ENCODE data around the gene CFAP20DC. TPM values are rescaled to one million over a fixed set of nuclear protein-coding genes. Genes with fewer than 3 reads are reported as not detected.

The CFAP20DC gene
- total and polyA plus RNA-seq, 5 donors = 0.14 to 0.28 (median 0.18) TPM; not detected in 1

GRCh38 chr3:58743296-58743695 lies 306.5 kb downstream of the CFAP20DC start:
- 83% methylated on average over 1 of the region's 1 CpG for WGBS
- no peak for ATAC-seq

GRCh38 chr3:58742239-58742638 lies 307.6 kb downstream of the CFAP20DC start:
- Histone ChIP-seq H3K4me1 (ENCODE audit: control insufficient read depth, insufficient read depth, low read length) (no peaks in the 10 kb centered on the region), H3K9me3 (ENCODE audit: control insufficient read depth, low read length) (no peaks in the 10 kb centered on the region), H3K4me3 (ENCODE audit: low read length) (no peak overlapping the region), H3K27me3 (ENCODE audit: control insufficient read depth, insufficient read depth) (no peaks in the 10 kb centered on the region), H3K27ac (ENCODE audit: low read length) (no peak overlapping the region)
- no peak for DNase-seq
- intact Hi-C loops (cut with DNase I) = no loop called here
- WGBS = 83% methylated on average over 6 of the region's 6 CpGs
- no peak for ATAC-seq

More at GRCh38 chr3:58743296-58743695, 306.5 kb downstream of the CFAP20DC start:
- H3K27me3 ChIP-seq (ENCODE audit: control insufficient read depth, insufficient read depth) = no peaks in the 10 kb centered on the region
- no peak overlapping the region for H3K27ac ChIP-seq (ENCODE audit: low read length)
- no peak for DNase-seq
- no peaks in the 10 kb centered on the region for H3K9me3 ChIP-seq (ENCODE audit: control insufficient read depth, low read length)
- H3K4me1 ChIP-seq (ENCODE audit: control insufficient read depth, insufficient read depth, low read length) = no peaks in the 10 kb centered on the region
- intact Hi-C loops (cut with DNase I) = no loop called here
- H3K4me3 ChIP-seq (ENCODE audit: low read length) = no peak overlapping the region

GRCh38 chr3:58737644-58738043 lies 312.2 kb downstream of the CFAP20DC start:
- ATAC-seq (no peak), DNase-seq (no peak)
- WGBS = 71% methylated on average over 3 of the region's 3 CpGs
- Histone ChIP-seq H3K9me3 (ENCODE audit: control insufficient read depth, low read length) (no peaks in the 10 kb centered on the region), H3K4me1 (ENCODE audit: control insufficient read depth, insufficient read depth, low read length) (no peaks in the 10 kb centered on the region), H3K4me3 (ENCODE audit: low read length) (no peak overlapping the region), H3K27ac (ENCODE audit: low read length) (no peak overlapping the region), H3K27me3 (ENCODE audit: control insufficient read depth, insufficient read depth) (no peaks in the 10 kb centered on the region)
- intact Hi-C loops (cut with DNase I) = no loop called here

- H3K27me3 ChIP-seq (ENCODE audit: control insufficient read depth, insufficient read depth) = no peaks in the 10 kb centered on the region
- H3K4me1 ChIP-seq (ENCODE audit: control insufficient read depth, insufficient read depth, low read length) = no peaks in the 10 kb centered on the region
- no peak overlapping the region for H3K4me3 ChIP-seq (ENCODE audit: low read length)
- 82% methylated on average over 5 of the region's 5 CpGs for WGBS
- DNase-seq = no peak
- ATAC-seq = no peak
- H3K9me3 ChIP-seq (ENCODE audit: control insufficient read depth, low read length) = no peaks in the 10 kb centered on the region
- intact Hi-C loops (cut with DNase I) = no loop called here
- no peak overlapping the region for H3K27ac ChIP-seq (ENCODE audit: low read length)
These were observed 318.2 kb downstream of the CFAP20DC start for GRCh38 chr3:58731673-58732072.

- H3K27ac ChIP-seq (ENCODE audit: low read length) = no peak overlapping the region
- H3K27me3 ChIP-seq (ENCODE audit: control insufficient read depth, insufficient read depth) = no peaks in the 10 kb centered on the region
- WGBS = 93% methylated on average over 1 of the region's 1 CpG
- H3K4me3 ChIP-seq (ENCODE audit: low read length) = no peak overlapping the region
- ATAC-seq (no peak), DNase-seq (no peak)
- no peaks in the 10 kb centered on the region for H3K9me3 ChIP-seq (ENCODE audit: control insufficient read depth, low read length)
- no peaks in the 10 kb centered on the region for H3K4me1 ChIP-seq (ENCODE audit: control insufficient read depth, insufficient read depth, low read length)
- intact Hi-C loops (cut with DNase I) = no loop called here
These were observed 321.1 kb downstream of the CFAP20DC start for GRCh38 chr3:58728723-58729122.

- Histone ChIP-seq H3K27me3 (ENCODE audit: control insufficient read depth, insufficient read depth) (no peaks in the 10 kb centered on the region), H3K27ac (ENCODE audit: low read length) (no peak overlapping the region), H3K4me3 (ENCODE audit: low read length) (no peak overlapping the region), H3K4me1 (ENCODE audit: control insufficient read depth, insufficient read depth, low read length) (no peaks in the 10 kb centered on the region), H3K9me3 (ENCODE audit: control insufficient read depth, low read length) (no peaks in the 10 kb centered on the region)
- DNase-seq (no peak), ATAC-seq (no peak)
- intact Hi-C loops (cut with DNase I) = no loop called here
- 81% methylated on average over 7 of the region's 7 CpGs for WGBS
These were observed 324.4 kb downstream of the CFAP20DC start for GRCh38 chr3:58725326-58725853.

GRCh38 chr3:58724336-58724735 lies 325.5 kb downstream of the CFAP20DC start:
- 36% methylated on average over 11 of the region's 11 CpGs for WGBS
- H3K9me3 ChIP-seq (ENCODE audit: control insufficient read depth, low read length) = no peaks in the 10 kb centered on the region
- no peak overlapping the region for H3K4me3 ChIP-seq (ENCODE audit: low read length)
- no peaks in the 10 kb centered on the region for H3K4me1 ChIP-seq (ENCODE audit: control insufficient read depth, insufficient read depth, low read length)
- no peak for DNase-seq
- H3K27ac ChIP-seq (ENCODE audit: low read length) = no peak overlapping the region
- no peaks in the 10 kb centered on the region for H3K27me3 ChIP-seq (ENCODE audit: control insufficient read depth, insufficient read depth)
- intact Hi-C loops (cut with DNase I) = no loop called here
- no peak for ATAC-seq

- ATAC-seq = no peak
- H3K27me3 ChIP-seq (ENCODE audit: control insufficient read depth, insufficient read depth) = no peaks in the 10 kb centered on the region
These were observed 326.7 kb downstream of the CFAP20DC start for GRCh38 chr3:58723173-58723572.

GRCh38 chr3:58722561-58722960 lies 327.3 kb downstream of the CFAP20DC start:
- H3K27me3 ChIP-seq (ENCODE audit: control insufficient read depth, insufficient read depth) = no peaks in the 10 kb centered on the region
- DNase-seq (no peak), ATAC-seq (no peak)
- no peaks in the 10 kb centered on the region for H3K4me1 ChIP-seq (ENCODE audit: control insufficient read depth, insufficient read depth, low read length)
- no peak overlapping the region for H3K4me3 ChIP-seq (ENCODE audit: low read length)
- no peak overlapping the region for H3K27ac ChIP-seq (ENCODE audit: low read length)
- WGBS = 45% methylated on average over 4 of the region's 4 CpGs
- no peaks in the 10 kb centered on the region for H3K9me3 ChIP-seq (ENCODE audit: control insufficient read depth, low read length)
- intact Hi-C loops (cut with DNase I) = no loop called here

More at GRCh38 chr3:58723173-58723572, 326.7 kb downstream of the CFAP20DC start:
- H3K9me3 ChIP-seq (ENCODE audit: control insufficient read depth, low read length) = no peaks in the 10 kb centered on the region
- intact Hi-C loops (cut with DNase I) = no loop called here
- H3K27ac ChIP-seq (ENCODE audit: low read length) = no peak overlapping the region
- DNase-seq = no peak
- no peaks in the 10 kb centered on the region for H3K4me1 ChIP-seq (ENCODE audit: control insufficient read depth, insufficient read depth, low read length)
- WGBS = 71% methylated on average over 3 of the region's 3 CpGs
- H3K4me3 ChIP-seq (ENCODE audit: low read length) = no peak overlapping the region

- H3K4me1 ChIP-seq (ENCODE audit: control insufficient read depth, insufficient read depth, low read length) = no peaks in the 10 kb centered on the region
- intact Hi-C loops (cut with DNase I) = no loop called here
- no peaks in the 10 kb centered on the region for H3K9me3 ChIP-seq (ENCODE audit: control insufficient read depth, low read length)
- no peaks in the 10 kb centered on the region for H3K27me3 ChIP-seq (ENCODE audit: control insufficient read depth, insufficient read depth)
- no peak for DNase-seq
- no peak overlapping the region for H3K27ac ChIP-seq (ENCODE audit: low read length)
- WGBS = 70% methylated on average over 3 of the region's 3 CpGs
- no peak for ATAC-seq
- no peak overlapping the region for H3K4me3 ChIP-seq (ENCODE audit: low read length)
These were observed 329.3 kb downstream of the CFAP20DC start for GRCh38 chr3:58720526-58720925.

GRCh38 chr3:58719684-58720083 lies 330.1 kb downstream of the CFAP20DC start:
- Histone ChIP-seq H3K27ac (ENCODE audit: low read length) (no peak overlapping the region), H3K27me3 (ENCODE audit: control insufficient read depth, insufficient read depth) (no peaks in the 10 kb centered on the region), H3K9me3 (ENCODE audit: control insufficient read depth, low read length) (no peaks in the 10 kb centered on the region), H3K4me3 (ENCODE audit: low read length) (no peak overlapping the region), H3K4me1 (ENCODE audit: control insufficient read depth, insufficient read depth, low read length) (no peaks in the 10 kb centered on the region)
- no peak for ATAC-seq
- intact Hi-C loops (cut with DNase I) = no loop called here
- DNase-seq = no peak
- 33% methylated on average over 2 of the region's 2 CpGs for WGBS

Data from right cardiac atrium (tissue), 5 donors.